T-helper 2 cell (primary cell): ENCODE data around the gene RCBTB1.
"Not testable (repeated sequence)": the region's sequence is repeated elsewhere in the genome, so short reads cannot be mapped to it uniquely, and the experiment has no call there.

Experiments
- DNase-seq, 5 experiments: peaks; one replicate each; pipeline versions ENCODE4 v3.0.0 to v3.0.0-alpha.2; 2012 to 2022
- total RNA-seq, 2 donors: gene quantifications; one replicate each; lab custom pipeline; 2026; lab: John Stamatoyannopoulos, UW

The RCBTB1 gene
- 23.1 to 47.3 reads per million in 2 donors for total RNA-seq

GRCh38 chr13:49585220-49586157 lies at the start of gene RCBTB1:
Gene RCBTB1 (minus strand): TSS chr13:49585558. CDS start chr13:49567279, 18,279 bp downstream.
- peak; percentile 48 to 85 (median 61) for DNase-seq

DNA sequence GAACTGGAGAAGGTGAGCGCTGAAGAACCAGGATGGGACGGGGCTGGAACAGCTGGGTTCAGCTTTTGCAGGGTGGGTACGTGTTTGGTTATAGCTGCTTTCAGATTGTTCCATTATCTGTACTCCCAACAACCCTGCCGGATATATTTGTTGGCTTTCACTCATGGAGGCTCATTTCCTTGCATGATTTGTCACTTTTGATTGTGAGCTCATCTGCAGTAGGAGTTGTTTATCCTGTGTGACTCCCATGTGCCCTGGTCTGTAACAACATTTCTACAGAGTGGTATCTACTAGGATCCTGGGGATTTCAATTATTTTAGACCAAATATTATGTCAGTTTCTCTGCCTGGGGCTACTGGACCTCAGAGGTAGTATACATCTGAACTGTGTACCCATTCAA lies 48.4 kb upstream of the RCBTB1 start:
- no peak for DNase-seq

- DNase-seq = no peak
Observed at GRCh38 chr13:49632156-49632555, 46.8 kb upstream of the RCBTB1 start.

DNA sequence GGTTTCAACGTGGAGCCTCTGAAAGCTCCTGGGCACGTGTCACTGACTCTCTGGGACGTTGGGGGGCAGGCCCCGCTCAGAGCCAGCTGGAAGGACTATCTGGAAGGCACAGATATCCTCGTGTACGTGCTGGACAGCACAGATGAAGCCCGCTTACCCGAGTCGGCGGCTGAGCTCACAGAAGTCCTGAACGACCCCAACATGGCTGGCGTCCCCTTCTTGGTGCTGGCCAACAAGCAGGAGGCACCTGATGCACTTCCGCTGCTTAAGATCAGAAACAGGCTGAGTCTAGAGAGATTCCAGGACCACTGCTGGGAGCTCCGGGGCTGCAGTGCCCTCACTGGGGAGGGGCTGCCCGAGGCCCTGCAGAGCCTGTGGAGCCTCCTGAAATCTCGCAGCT lies 45.2 kb upstream of the RCBTB1 start:
- no peak for DNase-seq

- DNase-seq = no peak
Observed at GRCh38 chr13:49629947-49630346, 44.6 kb upstream of the RCBTB1 start.

DNA sequence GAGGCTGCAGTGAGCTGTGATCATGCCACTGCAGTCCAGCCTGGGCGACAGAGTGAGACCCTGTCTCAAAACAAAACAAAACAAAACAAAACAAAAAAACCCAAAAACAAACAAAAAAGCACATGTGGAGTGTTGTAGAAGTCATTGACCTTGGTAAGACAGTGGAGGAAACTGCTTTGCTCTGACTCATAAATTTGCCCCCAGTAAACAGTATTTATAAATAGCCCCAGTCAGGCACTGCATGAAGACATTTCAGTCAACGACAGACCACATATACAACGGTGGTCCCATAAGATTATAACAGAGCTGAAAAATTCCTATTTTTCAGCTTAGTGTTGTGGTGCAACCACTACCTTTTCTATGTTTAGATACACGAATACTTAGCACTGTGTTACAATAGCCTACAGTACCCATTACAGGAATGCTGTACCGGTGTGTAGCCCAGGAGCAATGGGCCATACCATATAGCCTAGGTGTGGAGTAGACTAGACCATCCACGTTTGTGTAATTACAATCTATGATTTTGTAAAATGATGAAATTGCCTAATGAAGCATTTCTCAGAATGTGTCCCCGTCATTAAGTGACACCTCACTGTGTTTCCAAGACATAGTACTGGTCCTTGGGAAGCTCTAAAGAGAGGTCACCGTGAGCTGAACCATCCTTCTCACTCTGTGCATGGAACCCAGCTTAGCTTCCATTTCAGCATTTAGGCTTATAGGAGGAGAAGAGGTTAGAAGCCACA lies 44.0 kb upstream of the RCBTB1 start:
- DNase-seq = no peak

GRCh38 chr13:49627831-49628652 lies 42.7 kb upstream of the RCBTB1 start, which contains the start of gene ARL11:
Gene ARL11 (plus strand): TSS chr13:49628507. CDS start chr13:49630448, 1,941 bp downstream.
- DNase-seq = peak in 4 of 5 experiments; percentile 7 to 70 (median 16)

DNA sequence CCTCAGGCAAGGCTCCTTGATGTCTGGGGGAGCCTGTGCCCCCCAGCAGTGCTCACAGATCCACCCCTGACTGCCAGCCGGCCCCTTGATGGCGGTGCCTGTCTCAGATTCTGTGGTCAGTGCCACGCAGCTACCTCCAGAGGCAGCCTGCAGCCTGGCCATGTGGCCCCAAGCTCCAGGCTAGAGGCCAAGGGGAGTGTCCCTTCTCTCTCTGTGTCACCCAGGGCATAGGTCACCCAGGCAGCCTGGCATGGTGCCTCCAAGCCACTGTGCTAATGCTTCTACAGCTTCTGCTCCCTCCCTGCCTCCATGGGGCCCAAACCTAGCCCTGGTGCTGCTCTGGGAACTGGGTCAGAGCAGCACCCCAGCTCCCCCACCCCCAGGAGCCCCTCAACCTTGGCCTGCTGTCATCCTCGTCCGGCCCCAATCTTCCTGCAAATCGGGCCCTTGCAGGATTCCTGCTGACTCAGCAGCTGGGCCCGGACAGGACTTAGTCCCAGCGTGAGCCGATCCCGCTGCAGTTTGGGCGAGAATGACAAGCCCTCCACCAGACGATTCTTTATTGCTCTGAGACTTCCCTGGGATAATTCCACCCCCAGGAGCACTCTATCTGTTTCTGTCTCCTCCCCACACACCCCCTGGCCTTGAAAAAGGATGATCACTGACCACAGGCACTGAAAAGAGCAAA lies 40.2 kb upstream of the RCBTB1 start:
- no peak for DNase-seq

GRCh38 chr13:49624229-49624628 lies 38.9 kb upstream of the RCBTB1 start:
- no peak for DNase-seq

GRCh38 chr13:49622174-49622946 lies 37.0 kb upstream of the RCBTB1 start:
- DNase-seq = no peak

- peak in 1 of 5 experiments; percentile 40 for DNase-seq
Observed at GRCh38 chr13:49620170-49620621, 34.8 kb upstream of the RCBTB1 start.

DNA sequence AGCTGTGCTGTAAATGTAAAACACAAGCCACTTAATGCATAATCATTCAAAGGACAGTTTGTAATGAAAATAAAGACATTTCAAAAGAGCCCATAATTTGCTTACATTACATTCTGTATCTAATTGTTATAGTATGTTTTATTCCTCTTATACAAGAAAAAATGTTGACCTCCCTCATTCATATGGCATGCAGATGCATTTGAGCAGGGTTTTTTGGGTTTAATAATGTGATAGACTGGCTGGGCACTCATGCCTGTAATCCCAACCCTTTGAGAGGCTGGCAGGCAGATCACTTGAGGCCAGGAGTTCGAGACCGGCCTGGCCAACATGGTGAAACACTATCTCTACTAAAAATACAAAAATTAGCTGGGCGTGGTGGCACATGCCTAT lies 31.3 kb upstream of the RCBTB1 start:
- DNase-seq = no peak

DNA sequence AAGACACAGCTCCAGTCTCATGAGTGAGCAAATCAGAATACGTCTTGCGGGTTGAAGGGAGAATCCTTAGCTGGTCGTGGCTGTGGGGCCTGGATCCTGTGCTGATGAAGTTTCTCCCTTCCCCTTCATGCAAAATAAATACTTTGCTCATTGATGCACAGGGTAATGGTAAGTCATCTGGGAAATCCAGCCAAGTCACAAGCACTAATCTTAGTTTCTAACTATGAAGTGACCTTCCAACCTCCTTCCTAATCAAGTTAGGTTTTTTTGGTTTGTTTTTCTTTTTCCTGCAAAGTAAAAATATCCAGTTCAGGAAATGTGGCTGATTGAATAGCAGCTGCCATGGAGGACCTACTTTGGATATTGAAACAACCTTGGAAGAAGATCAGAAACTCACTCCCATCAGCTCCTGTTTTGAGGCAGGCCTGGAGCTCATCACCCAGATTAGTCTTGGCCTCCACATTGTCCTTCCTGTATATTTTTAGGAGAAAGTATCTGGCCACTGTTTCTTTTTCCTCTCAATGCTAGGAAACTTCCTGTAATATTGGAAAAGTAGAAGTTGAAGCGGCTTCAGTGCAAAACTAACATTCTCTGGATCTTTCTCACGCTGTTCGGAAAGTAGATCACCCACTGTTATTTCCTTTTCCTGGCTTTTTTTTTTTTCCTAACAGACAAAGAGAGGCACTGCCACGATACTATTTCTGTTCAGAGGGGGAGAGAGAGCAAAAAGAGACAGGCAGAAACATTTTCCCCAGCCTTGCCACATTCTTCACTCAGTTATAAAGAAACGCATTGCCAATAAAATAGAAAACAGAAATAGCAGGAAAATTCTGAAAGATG lies 30.7 kb upstream of the RCBTB1 start:
- no peak for DNase-seq

DNA sequence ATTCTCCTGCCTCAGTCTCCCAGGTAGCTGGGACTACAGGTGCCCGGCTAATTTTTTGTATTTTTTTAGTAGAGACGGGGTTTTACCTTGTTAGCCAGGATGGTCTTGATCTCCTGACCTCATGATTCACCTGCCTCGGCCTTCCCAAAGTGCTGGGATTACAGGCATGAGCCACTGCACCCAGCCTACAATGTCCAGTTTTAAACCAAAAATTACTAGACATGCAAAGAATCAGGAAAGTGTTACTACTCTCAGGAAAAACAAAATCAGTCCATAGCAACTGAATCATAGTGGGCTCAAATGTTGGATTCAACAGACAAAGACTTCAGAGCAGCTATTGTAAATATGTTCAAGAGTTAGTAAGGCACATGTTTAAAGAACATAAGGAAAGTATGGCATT lies 26.7 kb upstream of the RCBTB1 start:
- DNase-seq = not testable (repeated sequence)

DNA sequence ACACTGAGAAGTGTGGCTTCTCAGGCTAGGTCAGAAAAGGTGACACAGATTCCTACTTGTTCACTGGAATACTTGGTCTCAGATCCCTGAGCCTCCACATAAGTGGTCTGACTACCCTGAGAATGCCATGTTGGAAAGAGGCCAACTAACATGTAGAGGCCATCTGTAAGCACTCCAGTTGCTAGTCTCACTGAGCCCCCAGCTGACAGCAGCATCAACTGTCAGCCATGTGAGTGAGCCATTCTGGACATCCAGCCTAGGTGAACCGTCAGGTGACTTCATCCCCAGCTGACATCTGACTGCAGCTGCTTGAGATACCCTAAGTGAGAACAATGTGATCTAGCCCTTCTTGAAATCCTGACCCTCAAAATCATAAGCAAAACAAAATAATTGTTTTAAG lies 24.8 kb upstream of the RCBTB1 start:
- DNase-seq = no peak

DNA sequence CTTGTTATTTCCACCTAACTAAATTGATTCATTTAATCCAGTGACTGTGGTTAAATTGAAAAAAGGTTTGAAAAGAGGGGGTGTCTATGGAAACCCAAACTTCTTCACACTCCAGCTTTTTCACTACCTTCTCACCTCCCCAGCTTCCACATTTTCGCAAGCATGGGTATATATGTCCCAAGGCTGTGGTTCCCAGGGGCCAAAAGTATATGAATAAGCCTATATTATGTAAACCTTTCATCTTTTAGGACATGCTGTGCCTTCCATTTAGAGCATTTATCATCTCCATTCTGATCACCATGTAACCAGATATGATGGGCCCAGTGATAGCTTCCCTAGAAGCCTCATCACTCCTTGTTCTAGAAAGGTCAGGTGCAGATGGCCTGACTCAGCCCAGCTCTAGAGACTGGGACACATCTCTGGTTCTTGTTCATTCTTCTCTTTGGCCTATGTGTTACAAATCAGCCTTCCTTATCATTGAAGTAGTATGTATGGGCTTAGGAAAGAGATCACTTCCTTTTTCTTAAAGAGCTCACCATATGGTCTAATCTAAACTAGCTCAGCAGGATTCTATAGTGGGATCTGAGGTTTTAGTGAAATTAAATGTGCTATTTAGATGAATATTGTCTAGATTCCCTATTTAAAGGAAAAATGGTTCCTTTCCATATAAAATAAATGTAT lies 23.4 kb upstream of the RCBTB1 start:
- DNase-seq = no peak

DNA sequence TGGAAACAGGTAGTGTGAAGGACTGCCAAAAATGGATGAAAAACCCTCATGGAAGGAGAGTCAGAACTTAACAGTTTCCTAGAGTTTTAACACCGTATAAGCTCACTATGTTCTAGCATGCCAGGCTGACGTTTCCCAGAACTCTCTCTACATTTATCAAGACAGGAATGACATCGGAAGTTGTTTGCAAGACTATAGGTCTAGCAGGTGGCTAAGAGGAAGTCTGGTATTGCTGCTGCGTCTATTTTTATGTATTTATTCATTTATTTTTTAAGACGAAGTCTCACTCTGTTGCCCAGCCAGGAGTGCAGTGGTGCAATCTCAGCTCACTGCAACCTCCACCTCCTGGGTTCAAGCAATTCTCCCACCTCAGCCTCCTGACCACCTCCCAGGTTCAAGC lies 22.4 kb upstream of the RCBTB1 start:
- no peak for DNase-seq

GRCh38 chr13:49606747-49607648 lies 21.6 kb upstream of the RCBTB1 start:
- DNase-seq = peak; percentile 52 to 86 (median 64)
